GM18951 (cell line): ENCODE measurements around the gene NRXN3.

ENCODE experiments used
- POLR2A ChIP-seq: IDR thresholded peaks from 4 replicates; pipeline ENCODE4 v1.6.1; 2011; ENCODE audit warnings: mild to moderate bottlenecking; ENCODE audit not compliant: insufficient read length, insufficient read depth; ENCODE audit errors: extremely low read depth
- in situ Hi-C: fragments of 300-500 bp; cut with MboI; formaldehyde crosslinking; loops from one replicate; pipeline ENCODE4 v1.12.0; 2022; ENCODE audit warnings: low sequenced_read_pairs, mixed read lengths, inconsistent platforms; ENCODE audit not compliant: unreplicated experiment

NRXN3 gene

DNA sequence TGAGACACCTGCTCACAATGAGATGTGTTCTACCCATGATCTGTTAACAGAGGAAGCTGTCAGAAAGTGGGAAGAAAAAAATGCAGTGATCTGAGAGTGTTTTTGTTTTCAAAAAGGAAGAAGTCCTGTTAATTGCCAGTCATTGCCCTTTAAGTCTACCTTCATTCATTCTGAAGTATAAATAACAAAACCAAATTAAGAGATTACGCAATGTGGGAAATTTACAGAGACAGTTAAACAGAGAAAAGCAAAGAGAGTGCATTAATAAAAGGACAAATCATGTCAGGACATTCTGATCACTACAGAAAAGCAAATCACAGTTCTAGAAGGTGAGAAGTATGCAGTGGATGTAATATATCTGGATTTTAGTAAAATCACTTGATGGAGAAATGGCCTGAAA is 154.2 kb downstream of the NRXN3 start:
- in situ Hi-C loops, result no loop called here
- no peak for TF ChIP-seq POLR2A

GRCh38 chr14:78325911-78326310 is 155.7 kb downstream of the NRXN3 start:
- in situ Hi-C loops, result no loop called here
- no peak for TF ChIP-seq POLR2A

DNA sequence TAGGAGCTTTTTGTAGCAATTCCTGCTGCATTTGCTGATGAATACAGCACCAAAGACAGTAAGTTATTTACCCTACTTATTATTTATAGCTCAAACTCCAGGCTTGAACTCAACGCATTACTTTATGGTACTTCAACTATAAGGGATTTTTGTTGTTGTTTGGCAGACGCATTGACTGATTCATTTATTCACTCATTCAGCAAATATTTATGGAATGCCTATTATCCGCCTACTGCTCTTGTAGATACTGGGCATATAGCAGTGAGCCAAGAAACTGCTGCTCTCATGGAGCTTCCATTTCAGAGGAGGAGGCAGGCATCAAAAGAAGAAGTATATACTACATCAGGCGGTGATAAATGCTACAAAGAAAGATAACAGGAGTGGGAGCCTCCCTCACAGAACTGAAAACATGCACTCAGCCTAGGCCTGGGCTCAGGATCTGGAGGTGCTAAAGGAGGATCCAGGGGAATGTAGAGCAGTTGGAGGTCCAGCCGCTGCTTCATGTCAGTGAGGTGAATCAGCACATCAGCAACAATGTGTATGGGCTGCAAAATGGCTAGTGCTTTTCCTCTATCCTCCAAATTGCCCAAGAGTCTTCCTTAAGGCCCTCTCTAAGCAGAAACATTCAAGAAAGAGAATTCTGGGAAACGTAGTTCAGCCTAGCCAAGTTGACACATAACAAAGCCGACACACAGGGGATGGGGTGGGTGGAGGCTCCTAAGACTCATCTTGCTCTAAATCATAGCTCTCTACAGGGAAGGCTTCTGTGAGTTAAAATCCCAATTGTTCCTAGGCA is 157.5 kb downstream of the NRXN3 start:
- no peak for TF ChIP-seq POLR2A
- in situ Hi-C loops, result no loop called here

- TF ChIP-seq POLR2A, result no peak
- in situ Hi-C loops, result no loop called here
Measured at GRCh38 chr14:78329371-78329770, 159.2 kb downstream of the NRXN3 start.

- in situ Hi-C loops, result no loop called here
- TF ChIP-seq POLR2A, result no peak
Measured at GRCh38 chr14:78335531-78335930, 165.4 kb downstream of the NRXN3 start.

- in situ Hi-C loops, result no loop called here
- no peak for TF ChIP-seq POLR2A
Measured at GRCh38 chr14:78340250-78340649, 170.1 kb downstream of the NRXN3 start.

GRCh38 chr14:78341827-78342389 is 171.7 kb downstream of the NRXN3 start:
- in situ Hi-C loops, result no loop called here
- no peak for TF ChIP-seq POLR2A

DNA sequence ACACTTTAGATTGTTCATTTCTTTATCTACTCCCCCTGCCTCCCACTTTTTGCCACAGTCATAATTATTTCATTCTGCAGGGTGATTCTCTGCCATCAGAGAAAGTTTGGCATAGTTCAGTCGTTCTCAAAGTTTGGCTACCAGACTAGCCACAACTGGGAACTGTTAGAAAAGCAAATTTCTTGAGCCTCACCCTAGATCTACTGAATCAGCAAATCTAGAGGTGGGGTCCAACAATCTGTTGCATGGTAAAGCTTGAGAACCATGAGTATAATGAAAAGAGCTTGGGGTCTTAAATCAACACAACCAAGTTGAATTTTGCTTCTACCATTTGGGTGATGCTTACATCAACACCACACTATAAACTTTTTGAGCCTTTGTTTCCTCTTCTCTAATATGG is 172.7 kb downstream of the NRXN3 start:
- TF ChIP-seq POLR2A, result no peak

DNA sequence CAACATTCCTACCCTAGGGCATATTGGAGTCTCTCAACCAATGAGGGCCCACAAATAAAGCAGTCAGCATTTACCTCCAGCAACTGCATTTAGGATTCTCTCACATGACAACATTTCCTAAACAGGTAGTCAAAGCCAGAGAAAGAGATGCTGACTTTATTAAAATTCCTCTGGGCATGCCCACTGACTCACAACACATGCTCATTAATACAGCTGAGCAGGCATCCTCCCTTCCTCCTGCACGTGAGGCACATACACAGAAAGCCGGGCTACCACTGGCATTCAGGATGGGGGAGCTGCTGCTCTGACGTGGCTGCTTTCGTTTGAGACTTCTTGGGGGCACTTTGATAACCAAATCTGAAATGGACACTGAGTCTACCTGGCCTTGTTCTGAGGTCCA is 174.1 kb downstream of the NRXN3 start:
- no peak for TF ChIP-seq POLR2A
- in situ Hi-C loops, result no loop called here

More for the DNA sequence above, 172.7 kb downstream of the NRXN3 start:
- in situ Hi-C loops, result no loop called here

DNA sequence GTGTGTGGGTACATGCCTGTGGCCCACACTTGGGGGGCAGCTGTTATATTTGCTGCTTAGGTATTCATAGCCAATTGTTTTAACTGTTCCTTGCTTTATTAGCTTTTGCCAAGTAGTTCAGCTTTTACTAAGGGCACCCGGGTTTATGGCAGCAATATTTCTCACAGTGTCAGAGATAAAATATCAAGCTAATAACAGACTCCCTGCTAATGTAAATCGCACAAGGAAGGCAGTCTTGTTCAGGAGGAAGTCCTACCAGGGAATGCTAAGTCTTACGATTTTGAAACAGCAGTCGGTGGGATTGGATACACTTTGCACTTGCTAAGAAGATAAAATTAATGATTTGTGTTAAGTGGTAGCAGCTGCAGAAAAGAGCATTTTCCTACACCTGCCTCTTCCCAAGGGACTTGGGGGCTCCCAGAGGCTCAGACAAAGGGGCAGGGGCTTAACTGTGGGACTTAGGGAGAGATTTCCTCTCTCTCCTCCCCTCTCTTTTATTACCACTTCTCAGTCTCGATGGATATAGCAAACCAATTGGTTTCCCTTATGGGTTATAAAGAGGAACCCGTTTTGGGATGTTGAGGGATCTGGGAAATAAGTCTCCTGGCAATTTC is 175.1 kb downstream of the NRXN3 start:
- no peak for TF ChIP-seq POLR2A
- in situ Hi-C loops, result no loop called here

GRCh38 chr14:78346747-78347146 is 176.6 kb downstream of the NRXN3 start:
- TF ChIP-seq POLR2A, result no peak
- in situ Hi-C loops, result no loop called here

GRCh38 chr14:78355109-78355508 is 184.9 kb downstream of the NRXN3 start:
- no peak for TF ChIP-seq POLR2A
- in situ Hi-C loops, result no loop called here

GRCh38 chr14:78356391-78356790 is 186.2 kb downstream of the NRXN3 start:
- TF ChIP-seq POLR2A, result no peak
- in situ Hi-C loops, result no loop called here

DNA sequence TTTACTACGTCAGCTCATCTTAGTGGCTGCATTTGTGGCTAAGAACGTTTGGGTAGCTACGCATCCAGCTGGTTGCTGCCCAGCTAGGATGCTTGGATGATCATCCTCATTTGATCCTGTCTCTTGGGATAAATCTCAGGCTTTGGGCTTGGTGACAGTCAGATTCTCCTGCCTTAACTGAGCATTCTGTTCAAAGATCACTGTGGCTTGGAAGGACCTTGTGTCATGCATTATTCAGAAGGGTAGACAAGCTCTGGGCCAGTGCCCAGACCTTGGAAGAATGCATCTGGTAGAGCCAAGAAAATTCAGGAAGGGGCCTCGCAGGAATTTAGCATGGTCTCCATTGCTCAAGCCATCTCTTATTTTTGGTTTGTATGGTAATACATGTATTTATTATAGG is 188.4 kb downstream of the NRXN3 start:
- TF ChIP-seq POLR2A, result no peak
- in situ Hi-C loops, result no loop called here

- no peak for TF ChIP-seq POLR2A
- in situ Hi-C loops, result no loop called here
Measured at GRCh38 chr14:78359581-78359980, 189.4 kb downstream of the NRXN3 start.
